MM.1S (cell line): ENCODE results near the gene LGALS7.

ENCODE experiments used
- DNase-seq: peaks from one replicate; pipeline ENCODE4 v3.0.0-alpha.2; 2015
- H2AFZ ChIP-seq: fragments of 300-600 bp; sonication (generic); 2 replicates; pipeline ENCODE4 v1.6.0; 2016; ENCODE audit warnings: antibody characterized with exemption, low read length
- H3F3A ChIP-seq: fragments of 300-600 bp; sonication (generic); 2 replicates; pipeline ENCODE4 v1.6.1; 2016; ENCODE audit warnings: mild to moderate bottlenecking, antibody characterized with exemption, low read length, moderate library complexity, mixed read lengths; ENCODE audit not compliant: insufficient read depth
- H3K27ac ChIP-seq: fragments of 300-600 bp; sonication (generic); 2 replicates; pipeline ENCODE4 v1.5.1; 2016; ENCODE audit warnings: mild to moderate bottlenecking, low read length
- H3K27me3 ChIP-seq: fragments of 300-600 bp; sonication (generic); replicated peaks from 2 replicates; pipeline ENCODE4 v1.6.0; 2016; ENCODE audit warnings: low read length; ENCODE audit not compliant: insufficient read depth
- H3K36me3 ChIP-seq: fragments of 300-600 bp; sonication (generic); replicated peaks from 2 replicates; pipeline ENCODE4 v1.6.1; 2016; ENCODE audit warnings: mild to moderate bottlenecking, low read length, mixed read lengths; ENCODE audit not compliant: insufficient read depth
- H3K4me1 ChIP-seq: fragments of 300-600 bp; sonication (generic); 2 replicates; pipeline ENCODE4 v1.6.1; 2016; ENCODE audit warnings: low read length, mixed read lengths
- H3K4me2 ChIP-seq: fragments of 300-600 bp; sonication (generic); 2 replicates; pipeline ENCODE4 v1.6.0; 2016; ENCODE audit warnings: low read depth, low read length
- H3K4me3 ChIP-seq: fragments of 300-600 bp; sonication (generic); 2 replicates; pipeline ENCODE4 v1.5.1; 2016; ENCODE audit warnings: low read length, mixed read lengths
- H3K79me2 ChIP-seq: fragments of 300-600 bp; sonication (generic); 2 replicates; pipeline ENCODE4 v1.6.1; 2016; ENCODE audit warnings: mixed run types, low read length, mixed read lengths
- H3K9ac ChIP-seq: fragments of 300-600 bp; sonication (generic); 2 replicates; pipeline ENCODE4 v1.6.1; 2016; ENCODE audit warnings: low read length, mixed read lengths
- H3K9me2 ChIP-seq: fragments of 300-600 bp; sonication (generic); replicated peaks from 2 replicates; pipeline ENCODE4 v1.6.1; 2016; ENCODE audit warnings: mild to moderate bottlenecking, low read length, mixed read lengths; ENCODE audit not compliant: insufficient read depth
- H3K9me3 ChIP-seq: fragments of 300-600 bp; sonication (generic); replicated peaks from 2 replicates; pipeline ENCODE4 v1.6.1; 2016; ENCODE audit warnings: mild to moderate bottlenecking, low read length, mixed read lengths; ENCODE audit not compliant: insufficient read depth
- H4K20me1 ChIP-seq: fragments of 300-600 bp; sonication (generic); 2 replicates; pipeline ENCODE4 v1.6.1; 2016; ENCODE audit warnings: mild to moderate bottlenecking, low read length, moderate library complexity, mixed read lengths; ENCODE audit not compliant: insufficient read depth
- EZH2 ChIP-seq: fragments of 300-600 bp; sonication (generic); optimal IDR thresholded peaks from 2 replicates; pipeline ENCODE3; 2017; ENCODE audit warnings: low read depth, mild to moderate bottlenecking, antibody characterized with exemption, low read length, mixed read lengths
- EZH2phosphoT487 ChIP-seq: fragments of 300-600 bp; sonication (generic); IDR thresholded peaks from 2 replicates; pipeline ENCODE4 v1.6.1; 2018; ENCODE audit warnings: antibody characterized with exemption, low read length
- TF ChIP-seq, protein P1 (sequence below): fragments of 300-600 bp; sonication (generic); IDR thresholded peaks from 2 replicates; pipeline ENCODE4 v1.5.1; 2016; ENCODE audit warnings: antibody characterized with exemption, low read length, mixed read lengths

Gene LGALS7

DNA sequence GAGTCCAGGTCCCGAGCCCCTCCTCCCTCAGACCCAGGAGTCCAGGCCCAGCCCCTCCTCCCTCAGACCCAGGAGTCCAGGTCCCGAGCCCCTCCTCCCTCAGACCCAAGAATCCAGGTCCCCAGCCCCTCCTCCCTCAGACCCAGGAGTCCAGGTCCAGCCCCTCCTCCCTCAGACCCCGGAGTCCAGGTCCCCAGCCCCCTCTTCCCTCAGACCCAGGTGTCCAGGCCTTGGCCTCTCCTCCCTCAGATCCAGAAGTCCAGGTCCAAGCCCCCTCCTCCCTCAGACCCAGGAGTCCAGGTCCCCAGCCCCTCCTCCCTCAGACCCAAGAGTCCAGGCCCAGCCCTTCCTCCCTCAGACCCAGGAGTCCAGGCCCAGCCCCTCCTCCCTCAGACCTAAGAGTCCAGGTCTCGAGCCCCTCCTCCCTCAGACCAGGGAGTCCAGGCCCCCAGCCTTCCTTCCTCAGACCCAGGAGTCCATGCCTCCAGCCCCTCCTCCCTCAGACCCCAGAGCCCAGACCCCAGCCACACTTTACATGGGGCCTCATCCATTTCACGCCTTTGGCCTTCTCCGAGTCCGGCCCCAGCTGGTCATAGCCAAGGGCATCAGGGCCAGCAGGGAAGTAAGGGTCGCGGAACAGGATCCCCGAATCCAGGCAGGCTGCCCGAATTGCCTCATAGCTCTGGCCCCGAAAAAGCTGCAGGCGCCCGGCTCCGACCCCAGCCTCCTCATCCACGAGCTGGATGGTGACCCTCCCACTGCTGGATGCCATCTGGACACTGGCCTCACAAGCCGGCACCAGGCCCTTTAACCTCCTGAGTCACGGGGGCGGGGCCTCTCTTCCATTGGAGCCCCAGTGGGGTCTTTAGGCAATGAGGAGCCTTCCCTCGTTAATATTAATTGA, 29.7 kb downstream of the LGALS7 start:
- Histone ChIP-seq H3K9me3 (no peaks in the 10 kb centered on the region), H3K4me3 (no peak overlapping the region), H3F3A (no peaks in the 10 kb centered on the region), H3K4me2 (no peak overlapping the region), H2AFZ (no peak overlapping the region), H3K36me3 (no peaks in the 10 kb centered on the region), H3K27me3 (no peaks in the 10 kb centered on the region; the same call in 1 of the 2 replicates), H3K4me1 (no peaks in the 10 kb centered on the region), H4K20me1 (no peaks in the 10 kb centered on the region), H3K9me2 (no peaks in the 10 kb centered on the region), H3K9ac (no peak overlapping the region), H3K27ac (no peak overlapping the region), H3K79me2 (no peaks in the 10 kb centered on the region)
- TF ChIP-seq EZH2: no peak
- no peak for TF ChIP-seq EZH2phosphoT487
- TF ChIP-seq, protein P1, sequence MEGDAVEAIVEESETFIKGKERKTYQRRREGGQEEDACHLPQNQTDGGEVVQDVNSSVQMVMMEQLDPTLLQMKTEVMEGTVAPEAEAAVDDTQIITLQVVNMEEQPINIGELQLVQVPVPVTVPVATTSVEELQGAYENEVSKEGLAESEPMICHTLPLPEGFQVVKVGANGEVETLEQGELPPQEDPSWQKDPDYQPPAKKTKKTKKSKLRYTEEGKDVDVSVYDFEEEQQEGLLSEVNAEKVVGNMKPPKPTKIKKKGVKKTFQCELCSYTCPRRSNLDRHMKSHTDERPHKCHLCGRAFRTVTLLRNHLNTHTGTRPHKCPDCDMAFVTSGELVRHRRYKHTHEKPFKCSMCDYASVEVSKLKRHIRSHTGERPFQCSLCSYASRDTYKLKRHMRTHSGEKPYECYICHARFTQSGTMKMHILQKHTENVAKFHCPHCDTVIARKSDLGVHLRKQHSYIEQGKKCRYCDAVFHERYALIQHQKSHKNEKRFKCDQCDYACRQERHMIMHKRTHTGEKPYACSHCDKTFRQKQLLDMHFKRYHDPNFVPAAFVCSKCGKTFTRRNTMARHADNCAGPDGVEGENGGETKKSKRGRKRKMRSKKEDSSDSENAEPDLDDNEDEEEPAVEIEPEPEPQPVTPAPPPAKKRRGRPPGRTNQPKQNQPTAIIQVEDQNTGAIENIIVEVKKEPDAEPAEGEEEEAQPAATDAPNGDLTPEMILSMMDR: no peak
- no peak for DNase-seq

DNA sequence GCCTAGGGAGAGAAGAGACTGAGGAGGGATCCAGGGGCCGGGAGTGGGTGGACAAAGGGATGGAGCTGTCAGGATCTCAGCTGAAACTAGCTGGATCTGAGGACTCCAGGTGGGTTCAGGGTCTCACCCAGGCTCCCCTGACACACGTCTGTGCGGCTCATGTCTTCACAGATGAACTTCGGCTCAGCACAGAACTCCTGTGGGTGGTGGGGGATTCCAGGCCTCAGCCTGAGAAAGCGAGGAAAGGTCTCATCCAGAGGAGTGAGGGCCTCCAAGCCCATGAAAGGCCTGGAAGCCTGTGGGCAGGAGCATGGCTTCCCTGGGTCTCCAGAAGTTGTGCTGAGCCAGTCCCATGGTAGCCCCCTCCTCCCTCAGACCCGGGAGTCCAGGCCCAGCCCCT, 30.4 kb downstream of the LGALS7 start:
- TF ChIP-seq EZH2phosphoT487 (no peak), EZH2 (no peak)
- TF ChIP-seq, protein P1: no peak
- Histone ChIP-seq H3K4me2 (no peak overlapping the region), H3F3A (no peaks in the 10 kb centered on the region), H3K9me2 (no peaks in the 10 kb centered on the region), H3K4me3 (no peak overlapping the region), H3K9me3 (no peaks in the 10 kb centered on the region), H3K9ac (no peak overlapping the region), H3K79me2 (no peaks in the 10 kb centered on the region), H3K27me3 (no peaks in the 10 kb centered on the region; the same call in 1 of the 2 replicates), H3K27ac (no peak overlapping the region), H3K36me3 (no peaks in the 10 kb centered on the region), H2AFZ (no peak overlapping the region), H3K4me1 (no peaks in the 10 kb centered on the region), H4K20me1 (no peaks in the 10 kb centered on the region)
- DNase-seq: no peak

DNA sequence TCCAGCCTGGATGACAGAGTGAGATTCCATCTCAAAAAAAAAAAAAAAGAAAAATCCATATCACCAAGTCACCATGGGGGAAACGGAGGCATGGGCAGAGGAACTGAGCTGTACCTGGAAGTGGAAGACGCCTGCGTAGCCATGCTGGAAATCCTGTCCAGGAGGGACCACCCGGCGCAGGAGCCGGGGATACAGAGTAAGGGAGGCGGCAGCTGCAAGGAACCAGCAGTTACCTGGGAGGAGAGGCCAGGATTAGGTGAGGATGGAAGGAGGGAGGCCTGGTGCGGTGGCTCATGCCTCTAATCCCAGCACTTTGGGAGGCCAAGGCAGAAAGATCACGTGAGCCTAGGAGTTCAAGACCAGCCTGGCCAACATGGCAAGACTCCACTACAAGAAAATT, 31.0 kb downstream of the LGALS7 start:
- Histone ChIP-seq H2AFZ (no peak overlapping the region), H3K27me3 (peaks cover 3% of the 10 kb centered on the region), H3K9ac (no peak overlapping the region), H3K4me1 (no peaks in the 10 kb centered on the region), H3K9me2 (no peaks in the 10 kb centered on the region), H3K36me3 (no peaks in the 10 kb centered on the region), H3K4me2 (no peak overlapping the region), H3K79me2 (no peaks in the 10 kb centered on the region), H3K4me3 (no peak overlapping the region), H4K20me1 (no peaks in the 10 kb centered on the region), H3K27ac (no peak overlapping the region), H3K9me3 (no peaks in the 10 kb centered on the region), H3F3A (no peaks in the 10 kb centered on the region)
- TF ChIP-seq EZH2 (no peak), EZH2phosphoT487 (no peak)
- TF ChIP-seq, protein P1: no peak
- no peak for DNase-seq
